ENCODE measurements around the gene NAGPA. TPM values are rescaled to one million over a fixed set of nuclear protein-coding genes. Genes with fewer than 3 reads are reported as not detected.

The NAGPA gene
- total and polyA plus RNA-seq, 2 of the 13 experiments (the other 11 are each of a cell fraction or from before 2014, with no cell fraction given), result 27.1 to 60.3 TPM

- TF ChIP-seq ZNF318 (CRISPR knock-in tag; IDR thresholded peaks at IDR 0.05) (0 out of 2 replicates have a peak, but pooled peaks have one; percentile 41), HNF4G (IDR thresholded peaks at IDR 0.05; ENCODE audit: borderline replicate concordance, low read depth, low read length) (no peak), HNF4G (CRISPR knock-in tag; IDR thresholded peaks at IDR 0.05; ENCODE audit: borderline replicate concordance, low read depth) (0 out of 2 replicates have a peak, but pooled peaks have one; percentile 51), ZNF607 (CRISPR knock-in tag; IDR thresholded peaks at IDR 0.05; ENCODE audit: borderline replicate concordance) (peak; percentile 69; the same call in 1 of the 2 replicates), ZNF644 (CRISPR knock-in tag; IDR thresholded peaks at IDR 0.05; ENCODE audit: low read depth) (peak; percentile 13; the same call in 1 of the 2 replicates), NFYC (CRISPR knock-in tag; IDR thresholded peaks at IDR 0.05) (no peak), SOX13 (IDR thresholded peaks at IDR 0.05) (no peak), SOX13 (CRISPR knock-in tag; conservative IDR thresholded peaks at IDR 0.05 in 1 of 2, IDR thresholded peaks at IDR 0.05 in 1 of 2) (0 out of 4 replicates have a peak, but pooled peaks of 1 of the 2 experiments have one; percentile 7), MIXL1 (CRISPR knock-in tag; IDR thresholded peaks at IDR 0.05) (0 out of 2 replicates have a peak, but pooled peaks have one; percentile 14), ZNF331 (CRISPR knock-in tag; IDR thresholded peaks at IDR 0.05) (no peak), PITX1 (CRISPR knock-in tag; IDR thresholded peaks at IDR 0.05) (peak; percentile 7; the same call in 1 of the 2 replicates), ZNF235 (CRISPR knock-in tag; IDR thresholded peaks at IDR 0.05; ENCODE audit: borderline replicate concordance) (no peak; the same call in 1 of the 2 replicates), ZBTB38 (CRISPR knock-in tag; IDR thresholded peaks at IDR 0.05) (no peak), RCOR2 (CRISPR knock-in tag; IDR thresholded peaks at IDR 0.05) (no peak), ZNF362 (CRISPR knock-in tag; IDR thresholded peaks at IDR 0.05; ENCODE audit: borderline replicate concordance) (peak; percentile 82), ZSCAN21 (CRISPR knock-in tag; IDR thresholded peaks at IDR 0.05; ENCODE audit: borderline replicate concordance) (0 out of 2 replicates have a peak, but pooled peaks have one; percentile 33), FOXA3 (CRISPR knock-in tag; IDR thresholded peaks at IDR 0.05) (0 out of 2 replicates have a peak, but pooled peaks have one; percentile 13), ZNF580 (CRISPR knock-in tag; IDR thresholded peaks at IDR 0.05; ENCODE audit: borderline replicate concordance, low read depth) (0 out of 2 replicates have a peak, but pooled peaks have one; percentile 63), PHF8 (CRISPR knock-in tag; IDR thresholded peaks at IDR 0.05) (peak; percentile 32; the same call in 1 of the 2 replicates), ZNF616 (CRISPR knock-in tag; IDR thresholded peaks at IDR 0.05; ENCODE audit: low read depth) (no peak)
These were observed 2.8 kb upstream of the NAGPA start (continued) for GRCh38 chr16:5036228-5037156.

All from HepG2 (cell line).